HFFc6 (cell line): ENCODE measurements around the gene LATS2. TPM values are rescaled to one million over a fixed set of nuclear protein-coding genes. Genes with fewer than 3 reads are reported as not detected.

Source experiments
- DNase-seq: peaks from one replicate; pipeline ENCODE4 v3.0.0-alpha.2; 2018
- H3K27ac Mint-ChIP-seq: 2 replicates; pipeline ENCODE4 v1.8.0; 2020; ENCODE audit warnings: mild to moderate bottlenecking, mixed read lengths
- H3K27me3 Mint-ChIP-seq: 2 replicates; pipeline ENCODE4 v1.8.0; 2021; ENCODE audit warnings: mild to moderate bottlenecking, moderate library complexity, mixed read lengths; ENCODE audit not compliant: insufficient read depth
- H3K36me3 Mint-ChIP-seq: 2 replicates; pipeline ENCODE4 v1.8.0; 2021; ENCODE audit warnings: low read depth, mixed read lengths
- H3K4me1 Mint-ChIP-seq: 2 replicates; pipeline ENCODE4 v1.8.0; 2020; ENCODE audit warnings: low read depth, mixed read lengths
- H3K4me3 Mint-ChIP-seq: 2 replicates; pipeline ENCODE4 v1.8.0; 2020; ENCODE audit warnings: mild to moderate bottlenecking, moderate library complexity, mixed read lengths
- H3K9me3 Mint-ChIP-seq: 2 replicates; pipeline ENCODE4 v1.8.0; 2020; ENCODE audit warnings: mild to moderate bottlenecking, mixed read lengths
- total RNA-seq, 6 experiments: library from RNA; stranded (reverse); fragmentation: NEBNext Ultra II Directional; extraction: Animal tissue kit (Norgen Biotek cat#: 25700); gene quantifications; 2 replicates in 1 of 6; 3 replicates in 5 of 6; pipeline ENCODE4 v1.2.3, GENCODE V29; 2021
- TF ChIP-seq, protein P1 (sequence below): fragments of 200-600 bp; sonication (generic); IDR thresholded peaks from 2 replicates; pipeline ENCODE4 v1.5.0; 2021; ENCODE audit warnings: antibody characterized with exemption, mild to moderate bottlenecking

The LATS2 gene
- total RNA-seq, 6 experiments from 2014 or later = 43.5 to 54.8 (median 44.9) TPM

DNA sequence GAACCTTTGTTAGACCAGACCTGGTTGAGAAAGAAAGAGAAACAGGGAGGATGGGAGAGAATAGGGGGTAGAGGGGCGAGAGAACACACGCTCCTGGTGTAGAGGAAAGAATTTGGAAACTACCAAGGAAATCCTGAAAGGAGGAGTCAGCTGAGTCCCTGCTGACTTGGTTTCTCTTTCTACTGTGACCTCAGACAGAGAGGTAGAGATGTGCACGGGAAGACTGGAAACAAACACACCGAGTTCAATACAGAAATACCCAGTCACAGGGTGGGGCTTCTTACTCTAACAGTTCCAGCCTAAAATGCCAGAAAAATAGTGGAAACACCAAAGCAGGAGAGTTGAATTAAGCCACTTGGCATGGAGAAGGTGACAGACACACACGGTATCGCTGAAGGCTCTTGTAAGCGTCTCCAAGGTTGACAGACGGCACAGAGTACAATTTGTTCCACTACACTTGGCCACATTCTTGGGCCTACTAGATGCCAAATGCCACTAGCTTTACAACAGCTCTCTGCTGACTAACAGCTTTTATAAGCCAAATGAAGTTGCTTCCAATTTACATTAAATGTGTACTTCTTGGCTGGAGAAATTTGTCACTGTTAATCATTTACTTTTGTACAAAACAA, 28.1 kb downstream of the LATS2 start:
- TF ChIP-seq, protein P1, sequence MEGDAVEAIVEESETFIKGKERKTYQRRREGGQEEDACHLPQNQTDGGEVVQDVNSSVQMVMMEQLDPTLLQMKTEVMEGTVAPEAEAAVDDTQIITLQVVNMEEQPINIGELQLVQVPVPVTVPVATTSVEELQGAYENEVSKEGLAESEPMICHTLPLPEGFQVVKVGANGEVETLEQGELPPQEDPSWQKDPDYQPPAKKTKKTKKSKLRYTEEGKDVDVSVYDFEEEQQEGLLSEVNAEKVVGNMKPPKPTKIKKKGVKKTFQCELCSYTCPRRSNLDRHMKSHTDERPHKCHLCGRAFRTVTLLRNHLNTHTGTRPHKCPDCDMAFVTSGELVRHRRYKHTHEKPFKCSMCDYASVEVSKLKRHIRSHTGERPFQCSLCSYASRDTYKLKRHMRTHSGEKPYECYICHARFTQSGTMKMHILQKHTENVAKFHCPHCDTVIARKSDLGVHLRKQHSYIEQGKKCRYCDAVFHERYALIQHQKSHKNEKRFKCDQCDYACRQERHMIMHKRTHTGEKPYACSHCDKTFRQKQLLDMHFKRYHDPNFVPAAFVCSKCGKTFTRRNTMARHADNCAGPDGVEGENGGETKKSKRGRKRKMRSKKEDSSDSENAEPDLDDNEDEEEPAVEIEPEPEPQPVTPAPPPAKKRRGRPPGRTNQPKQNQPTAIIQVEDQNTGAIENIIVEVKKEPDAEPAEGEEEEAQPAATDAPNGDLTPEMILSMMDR = no peak
- Mint-ChIP-seq H3K4me1 (peaks cover 54% of the 10 kb centered on the region), H3K27me3 (peaks cover 6% of the 10 kb centered on the region), H3K4me3 (peak overlapping the region; percentile 56), H3K9me3 (no peaks in the 10 kb centered on the region), H3K36me3 (peaks cover 13% of the 10 kb centered on the region), H3K27ac (peak overlapping the region; percentile 74)
- peak; percentile 52 for DNase-seq

DNA sequence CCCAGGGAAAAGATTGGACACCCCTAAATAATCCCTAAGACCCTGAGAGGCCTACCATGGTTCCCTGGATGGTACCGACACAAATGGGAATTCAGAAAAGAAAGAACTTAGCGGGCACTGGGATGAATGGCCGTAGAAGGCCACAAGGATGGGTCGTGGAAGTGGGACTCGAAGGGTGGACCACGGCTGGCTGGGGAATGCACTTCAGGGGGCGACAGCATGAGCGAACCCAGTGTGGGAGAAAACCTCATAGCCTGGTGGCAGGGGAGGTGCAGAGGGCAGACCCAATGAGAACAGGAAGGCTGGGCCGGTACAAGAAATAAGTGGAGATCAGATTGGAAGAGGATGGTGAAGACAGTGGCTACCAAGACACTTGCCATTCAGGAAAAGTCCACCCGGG, 28.7 kb downstream of the LATS2 start:
- TF ChIP-seq, protein P1 = no peak
- peaks cover 54% of the 10 kb centered on the region for H3K4me1 Mint-ChIP-seq
- peaks cover 6% of the 10 kb centered on the region for H3K27me3 Mint-ChIP-seq
- peak overlapping the region; percentile 56; the same call in 1 of the 2 replicates for H3K4me3 Mint-ChIP-seq
- H3K36me3 Mint-ChIP-seq = peaks cover 13% of the 10 kb centered on the region
- DNase-seq = no peak
- no peaks in the 10 kb centered on the region for H3K9me3 Mint-ChIP-seq
- peak overlapping the region; percentile 74 for H3K27ac Mint-ChIP-seq

DNA sequence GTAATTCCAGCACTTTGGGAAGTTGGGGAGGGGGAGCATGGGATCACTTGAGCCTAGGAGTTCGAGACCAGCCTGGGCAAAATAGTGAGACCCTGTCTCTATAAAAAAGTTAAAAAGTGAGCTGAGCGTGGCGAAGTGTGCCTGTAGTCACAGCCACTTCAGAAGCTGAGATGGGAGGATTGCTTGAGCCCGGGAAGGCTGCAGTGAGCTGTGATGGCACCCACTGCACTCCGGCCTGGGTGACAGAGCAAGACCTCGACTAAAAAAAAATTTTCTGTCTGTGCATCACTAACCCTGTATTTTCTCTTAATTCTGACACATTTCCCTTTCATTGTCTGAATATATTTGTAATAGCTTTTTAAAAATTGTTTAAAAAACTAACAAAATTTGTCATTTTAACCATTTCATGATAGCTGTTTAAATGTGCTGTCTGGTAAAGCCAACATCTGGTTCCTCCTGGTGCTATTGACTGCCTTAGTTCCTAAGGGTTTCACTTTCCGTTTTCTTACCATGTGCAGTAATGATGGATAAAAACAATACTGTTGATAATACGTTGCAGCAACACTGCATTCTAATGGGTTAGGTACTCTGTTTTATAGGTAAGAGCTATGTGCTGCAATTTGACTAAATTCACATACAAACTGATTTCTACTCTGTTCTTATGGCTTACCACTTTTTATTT, 29.7 kb downstream of the LATS2 start:
- Mint-ChIP-seq H3K27ac (peak overlapping the region; percentile 15; the same call in 1 of the 2 replicates), H3K27me3 (peaks cover 6% of the 10 kb centered on the region), H3K9me3 (no peaks in the 10 kb centered on the region), H3K4me3 (no peak overlapping the region), H3K4me1 (peaks cover 63% of the 10 kb centered on the region), H3K36me3 (peaks cover 21% of the 10 kb centered on the region)
- no peak for DNase-seq
- TF ChIP-seq, protein P1 = no peak

DNA sequence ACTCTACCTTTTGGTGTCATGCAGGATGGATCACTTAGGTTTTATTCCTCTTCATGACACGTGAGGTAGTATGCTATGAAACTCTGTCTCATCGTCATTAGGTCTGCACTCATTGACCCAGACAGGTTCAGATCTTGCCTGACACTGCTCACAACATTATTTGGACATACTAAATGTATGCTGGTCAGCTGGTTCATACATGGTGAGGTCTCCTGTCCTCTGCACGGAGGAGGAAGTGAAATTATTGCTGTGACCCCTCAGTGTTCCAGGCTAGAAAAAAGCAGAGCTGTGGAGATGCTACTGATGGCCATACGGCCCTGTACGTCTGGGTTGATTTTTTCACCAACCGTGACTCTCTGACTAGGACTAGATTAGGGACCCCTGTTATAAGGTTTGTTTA, 35.8 kb downstream of the LATS2 start:
- DNase-seq = no peak
- Mint-ChIP-seq H3K9me3 (no peaks in the 10 kb centered on the region), H3K27ac (no peak overlapping the region), H3K27me3 (no peaks in the 10 kb centered on the region; the same call in 1 of the 2 replicates), H3K4me1 (peaks cover 41% of the 10 kb centered on the region), H3K4me3 (no peak overlapping the region), H3K36me3 (peaks cover 33% of the 10 kb centered on the region)
- TF ChIP-seq, protein P1 = no peak

DNA sequence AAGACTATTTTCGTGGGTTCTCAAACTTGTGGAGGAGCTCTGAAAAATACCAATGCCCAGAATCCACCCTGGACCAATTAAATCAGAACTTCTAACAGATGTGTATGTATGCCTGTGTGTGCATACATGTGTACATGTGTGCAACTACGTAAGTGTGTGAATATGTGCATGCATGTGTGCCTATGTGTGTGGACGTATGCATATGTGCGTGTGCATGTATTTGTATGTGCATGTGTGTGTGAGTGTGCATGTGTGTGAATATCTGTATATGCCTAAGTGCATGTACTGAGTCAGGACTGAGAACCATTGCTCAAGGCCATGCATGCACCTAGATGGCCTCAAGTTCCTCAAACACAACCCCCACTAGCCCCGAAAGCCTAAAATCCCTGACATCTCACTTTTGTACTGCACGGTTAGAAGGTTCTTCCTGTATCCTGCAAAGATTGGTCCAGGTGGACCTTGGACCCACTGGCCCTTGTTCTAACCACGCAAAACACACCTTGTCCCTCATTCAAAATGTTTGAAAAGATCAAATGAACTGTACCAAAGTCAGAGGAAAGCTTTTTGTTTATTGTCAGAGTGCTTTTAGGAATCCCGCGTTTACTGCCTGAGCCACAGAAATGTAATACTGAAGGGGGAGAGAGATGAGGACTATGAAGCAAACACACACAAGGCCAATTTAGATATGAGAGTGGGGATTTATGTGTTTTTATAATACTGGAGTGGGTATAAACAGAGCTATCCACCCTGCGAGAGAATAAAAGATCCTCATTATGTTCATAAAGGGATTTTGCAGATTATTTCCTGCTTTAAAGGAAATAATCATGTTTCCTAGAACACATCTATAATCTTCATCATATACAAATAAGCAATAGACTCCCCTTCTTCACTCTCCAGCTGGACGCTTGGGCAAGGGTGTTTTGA, 39.1 kb downstream of the LATS2 start:
- Mint-ChIP-seq H3K27ac (peak overlapping the region; percentile 0; the same call in 1 of the 2 replicates), H3K27me3 (peaks cover 5% of the 10 kb centered on the region; the same call in 1 of the 2 replicates), H3K4me3 (no peak overlapping the region), H3K4me1 (peaks cover 59% of the 10 kb centered on the region), H3K9me3 (no peaks in the 10 kb centered on the region), H3K36me3 (peaks cover 29% of the 10 kb centered on the region)
- TF ChIP-seq, protein P1 = no peak
- no peak for DNase-seq
